Activated naive CD4-positive, alpha-beta T cell treated with anti-CD3 and anti-CD28 coated beads, Interleukin-2, amount 50 U/mL, for 24 hours (primary cell): ENCODE results near the gene GALNT9.
"Not testable (repeated sequence)": the region's sequence is repeated elsewhere in the genome, so short reads cannot be mapped to it uniquely, and the experiment has no call there.

Experiments
- H3K27ac Mint-ChIP-seq: one replicate; pipeline ENCODE4 v1.8.0; 2021; ENCODE audit warnings: mild to moderate bottlenecking, mixed read lengths
- H3K27me3 Mint-ChIP-seq: one replicate; pipeline ENCODE4 v1.8.0; 2021; ENCODE audit warnings: mixed read lengths
- H3K36me3 Mint-ChIP-seq: one replicate; pipeline ENCODE4 v1.8.0; 2021; ENCODE audit warnings: mixed read lengths
- H3K4me1 Mint-ChIP-seq: one replicate; pipeline ENCODE4 v1.8.0; 2021; ENCODE audit warnings: mixed read lengths
- H3K4me3 Mint-ChIP-seq: one replicate; pipeline ENCODE4 v1.8.0; 2021; ENCODE audit warnings: mild to moderate bottlenecking, mixed read lengths
- H3K9me3 Mint-ChIP-seq: one replicate; pipeline ENCODE4 v1.8.0; 2021; ENCODE audit warnings: mixed read lengths

The GALNT9 gene

DNA sequence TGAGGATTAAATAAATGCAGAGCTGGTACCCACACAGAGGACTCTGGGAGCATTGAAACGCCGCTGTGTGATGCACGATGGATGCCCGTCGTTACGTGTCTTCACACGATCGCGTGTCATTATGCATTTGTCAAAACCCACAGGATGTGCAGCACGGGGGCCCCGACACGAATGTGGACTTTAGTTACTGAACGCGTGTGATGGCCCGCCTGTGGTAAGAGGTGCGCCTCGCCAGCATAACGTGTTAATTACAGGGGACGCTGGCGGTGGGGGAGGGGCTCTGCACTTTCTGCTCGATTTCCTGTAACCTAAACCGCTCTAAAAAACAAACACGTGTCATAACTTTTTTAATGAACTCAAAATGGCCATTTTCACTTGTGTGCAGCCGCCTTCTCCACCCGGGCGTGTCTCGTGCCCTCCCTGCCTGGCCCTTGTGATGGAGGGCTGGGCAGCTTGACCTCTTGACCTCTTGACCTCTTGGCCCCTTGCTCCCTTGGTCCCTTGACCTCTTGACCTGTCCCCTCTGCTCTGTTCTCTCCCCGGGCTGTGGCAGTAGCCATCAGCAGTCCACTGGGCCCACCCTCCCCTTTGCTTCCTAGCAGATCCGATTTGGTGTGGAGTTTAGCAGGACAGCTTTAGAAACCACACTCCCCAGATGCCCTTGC lies 33.7 kb upstream of the GALNT9 start:
- Mint-ChIP-seq H3K27me3 (no peaks in the 10 kb centered on the region), H3K36me3 (no peaks in the 10 kb centered on the region), H3K27ac (no peak overlapping the region), H3K4me3 (no peak overlapping the region), H3K9me3 (no peaks in the 10 kb centered on the region), H3K4me1 (no peaks in the 10 kb centered on the region)

- Mint-ChIP-seq H3K4me3 (no peak overlapping the region), H3K9me3 (no peaks in the 10 kb centered on the region), H3K27ac (no peak overlapping the region), H3K36me3 (no peaks in the 10 kb centered on the region), H3K4me1 (no peaks in the 10 kb centered on the region), H3K27me3 (no peaks in the 10 kb centered on the region)
Measured at GRCh38 chr12:132360906-132361777, 31.8 kb upstream of the GALNT9 start.

DNA sequence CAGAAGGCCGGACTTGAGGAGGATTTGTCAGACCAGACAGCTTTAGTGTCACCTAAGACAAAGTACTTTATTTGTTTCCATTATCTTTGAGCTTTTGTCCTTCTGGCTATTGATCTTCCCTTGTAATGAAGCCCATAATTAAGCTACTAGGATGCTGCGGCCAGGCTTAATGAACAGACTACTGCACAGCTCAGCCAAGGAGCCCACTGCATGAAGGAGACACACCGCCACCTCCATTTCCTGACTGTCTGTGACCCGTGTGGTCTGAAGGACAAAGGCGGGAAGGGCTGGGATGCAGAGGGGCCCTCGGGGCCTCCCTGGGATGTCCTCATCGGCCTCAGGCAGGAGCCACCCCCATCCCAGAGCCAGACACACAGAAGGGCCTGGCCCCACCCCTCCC lies 31.0 kb upstream of the GALNT9 start:
- no peak overlapping the region for H3K4me3 Mint-ChIP-seq
- no peak overlapping the region for H3K27ac Mint-ChIP-seq
- H3K36me3 Mint-ChIP-seq: no peaks in the 10 kb centered on the region
- H3K4me1 Mint-ChIP-seq: no peaks in the 10 kb centered on the region
- H3K9me3 Mint-ChIP-seq: no peaks in the 10 kb centered on the region
- H3K27me3 Mint-ChIP-seq: no peaks in the 10 kb centered on the region

DNA sequence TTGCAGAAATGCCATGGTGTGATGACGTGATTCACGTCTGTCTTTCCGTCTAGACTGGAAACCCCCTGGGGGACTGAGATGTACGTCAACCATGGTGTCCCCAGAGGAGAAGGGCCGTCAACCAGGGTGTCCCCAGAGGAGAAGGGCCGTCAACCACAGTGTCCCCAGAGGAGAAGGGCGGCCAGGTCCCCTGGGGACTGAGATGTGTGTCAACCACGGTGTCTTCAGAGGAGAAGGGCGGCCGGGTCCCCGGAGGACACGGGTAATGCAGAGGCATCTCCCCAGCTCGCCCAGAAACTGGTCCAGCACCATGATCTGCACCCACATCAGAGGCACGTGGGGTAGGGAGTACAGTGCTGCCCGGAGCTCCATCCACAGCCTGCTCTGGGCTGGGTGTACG lies 30.6 kb upstream of the GALNT9 start:
- Mint-ChIP-seq H3K27me3 (no peaks in the 10 kb centered on the region), H3K4me1 (no peaks in the 10 kb centered on the region), H3K4me3 (no peak overlapping the region), H3K36me3 (no peaks in the 10 kb centered on the region), H3K27ac (no peak overlapping the region), H3K9me3 (no peaks in the 10 kb centered on the region)

- H3K4me1 Mint-ChIP-seq: no peaks in the 10 kb centered on the region
- H3K9me3 Mint-ChIP-seq: no peaks in the 10 kb centered on the region
- H3K27me3 Mint-ChIP-seq: no peaks in the 10 kb centered on the region
- H3K27ac Mint-ChIP-seq: no peak overlapping the region
- H3K36me3 Mint-ChIP-seq: no peaks in the 10 kb centered on the region
- H3K4me3 Mint-ChIP-seq: no peak overlapping the region
Measured at GRCh38 chr12:132359551-132359950, 30.2 kb upstream of the GALNT9 start.

GRCh38 chr12:132358241-132359225 lies 29.1 kb upstream of the GALNT9 start:
- H3K9me3 Mint-ChIP-seq, H3K36me3 Mint-ChIP-seq, H3K27ac Mint-ChIP-seq, H3K4me1 Mint-ChIP-seq, H3K27me3 Mint-ChIP-seq, H3K4me3 Mint-ChIP-seq: not testable (repeated sequence)

DNA sequence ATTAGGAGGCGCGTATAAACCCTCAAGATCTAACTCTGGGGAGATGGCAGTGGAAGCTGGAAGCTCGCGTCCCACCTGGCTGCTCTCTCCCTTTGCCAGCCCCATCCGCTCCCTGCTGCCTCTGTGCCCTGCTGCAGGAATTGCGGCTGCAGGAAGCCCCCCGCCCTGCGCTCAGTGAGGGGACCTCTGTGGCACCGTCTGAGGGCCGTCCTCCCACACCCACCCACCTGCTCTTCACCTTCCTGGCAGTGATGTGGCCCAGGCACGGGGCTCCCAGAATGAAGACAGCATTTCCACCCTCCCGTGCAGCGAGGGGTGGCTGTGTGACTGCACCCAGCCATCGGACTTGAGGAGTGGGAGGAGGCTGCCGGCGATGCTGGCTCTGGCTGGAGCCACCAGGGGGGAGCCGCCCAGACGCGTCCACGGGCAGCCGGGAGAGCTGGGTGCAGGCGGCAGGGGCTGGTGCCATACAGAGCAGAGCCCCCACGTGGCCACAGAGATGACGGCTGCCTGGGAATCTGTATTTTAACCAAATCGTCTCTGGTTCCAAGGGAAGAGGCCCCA lies 28.3 kb upstream of the GALNT9 start:
- H3K9me3 Mint-ChIP-seq: no peaks in the 10 kb centered on the region
- no peak overlapping the region for H3K27ac Mint-ChIP-seq
- H3K4me1 Mint-ChIP-seq: no peaks in the 10 kb centered on the region
- H3K27me3 Mint-ChIP-seq: no peaks in the 10 kb centered on the region
- H3K36me3 Mint-ChIP-seq: no peaks in the 10 kb centered on the region
- H3K4me3 Mint-ChIP-seq: no peak overlapping the region

GRCh38 chr12:132356691-132357622 lies 27.6 kb upstream of the GALNT9 start:
- Mint-ChIP-seq H3K9me3 (no peaks in the 10 kb centered on the region), H3K27ac (no peak overlapping the region), H3K4me3 (no peak overlapping the region), H3K4me1 (no peaks in the 10 kb centered on the region), H3K27me3 (peaks cover 2% of the 10 kb centered on the region), H3K36me3 (no peaks in the 10 kb centered on the region)

- Mint-ChIP-seq H3K27me3 (peaks cover 2% of the 10 kb centered on the region), H3K4me3 (no peak overlapping the region), H3K27ac (no peak overlapping the region), H3K36me3 (no peaks in the 10 kb centered on the region), H3K9me3 (no peaks in the 10 kb centered on the region), H3K4me1 (no peaks in the 10 kb centered on the region)
Measured at GRCh38 chr12:132355742-132356681, 26.6 kb upstream of the GALNT9 start.

DNA sequence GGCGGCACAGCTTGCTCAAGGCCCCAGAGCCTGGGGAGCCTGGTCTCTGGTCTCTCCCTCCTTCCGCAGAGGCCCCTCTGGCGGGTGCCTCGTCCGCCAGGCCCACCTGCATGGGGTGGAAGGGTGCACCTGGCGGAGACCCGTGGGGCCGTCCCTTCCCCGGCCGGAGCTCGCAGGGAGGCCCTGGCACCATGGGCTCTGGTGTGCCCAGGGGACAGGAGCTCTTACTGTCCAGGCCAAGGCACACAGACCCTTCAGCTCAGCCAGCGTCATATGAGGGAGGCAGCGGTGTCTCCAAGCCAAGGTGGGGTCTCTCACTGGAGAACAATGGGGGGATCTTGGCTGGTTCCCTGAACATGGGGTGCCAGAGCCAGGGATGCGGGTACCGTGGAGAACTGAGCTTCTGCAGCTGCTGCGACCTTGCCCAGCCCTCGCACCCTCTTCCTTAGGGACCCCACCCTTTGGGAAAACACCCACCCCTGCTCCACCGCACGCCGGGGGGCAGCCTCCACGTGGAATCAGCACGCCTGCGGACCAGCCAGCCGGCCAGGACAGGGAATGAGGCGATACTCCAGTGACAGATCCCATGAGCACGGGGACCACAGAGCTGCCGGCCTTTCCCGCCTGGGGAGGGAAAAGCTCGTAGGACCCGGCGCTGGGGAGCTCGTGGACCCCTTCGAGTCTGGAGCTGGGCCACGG lies 25.7 kb upstream of the GALNT9 start:
- H3K27ac Mint-ChIP-seq: no peak overlapping the region
- no peaks in the 10 kb centered on the region for H3K36me3 Mint-ChIP-seq
- H3K4me3 Mint-ChIP-seq: no peak overlapping the region
- H3K4me1 Mint-ChIP-seq: no peaks in the 10 kb centered on the region
- no peaks in the 10 kb centered on the region for H3K9me3 Mint-ChIP-seq
- H3K27me3 Mint-ChIP-seq: peaks cover 2% of the 10 kb centered on the region

DNA sequence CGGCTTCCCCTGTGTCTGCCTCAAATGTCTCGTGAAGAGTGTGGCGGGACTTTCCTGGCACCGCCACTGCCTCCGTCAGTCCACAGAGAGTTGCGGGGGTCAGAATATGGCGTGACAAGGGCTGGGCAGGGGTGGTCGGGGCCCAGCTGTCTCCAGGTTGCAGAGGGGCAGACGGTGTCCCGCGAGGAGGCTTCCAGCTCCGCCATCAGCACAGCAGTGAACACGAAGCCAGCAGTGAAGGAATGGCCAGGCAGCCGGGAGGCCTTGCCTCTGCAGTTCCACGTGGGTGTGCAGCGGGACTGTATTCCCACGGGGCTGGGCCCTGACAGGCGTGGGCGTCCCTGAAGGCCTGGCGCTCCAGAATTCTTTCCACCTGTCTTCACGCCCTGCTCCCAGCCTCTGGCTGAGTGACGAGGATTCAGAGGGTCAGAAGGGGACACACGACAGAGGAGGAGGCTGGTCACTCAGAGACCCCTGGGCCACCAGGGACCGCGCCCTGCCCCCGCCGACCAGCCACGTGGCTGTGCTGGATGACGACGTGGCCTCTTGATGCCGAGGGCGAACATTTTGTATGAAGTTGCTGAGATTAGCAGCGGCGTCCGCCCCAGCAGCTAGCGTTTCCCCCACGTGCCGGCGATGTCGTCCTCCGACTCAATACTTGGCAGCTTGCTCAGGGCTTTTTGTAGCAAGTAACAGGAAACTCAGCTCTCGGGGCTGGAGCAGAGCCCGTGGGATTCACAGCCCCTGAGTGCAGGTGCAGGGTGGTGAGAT lies 25.0 kb upstream of the GALNT9 start:
- Mint-ChIP-seq H3K9me3 (no peaks in the 10 kb centered on the region), H3K4me1 (no peaks in the 10 kb centered on the region), H3K36me3 (no peaks in the 10 kb centered on the region), H3K4me3 (no peak overlapping the region), H3K27me3 (peaks cover 2% of the 10 kb centered on the region), H3K27ac (no peak overlapping the region)

GRCh38 chr12:132353811-132354210 lies 24.4 kb upstream of the GALNT9 start:
- Mint-ChIP-seq H3K9me3 (no peaks in the 10 kb centered on the region), H3K36me3 (no peaks in the 10 kb centered on the region), H3K4me3 (no peak overlapping the region), H3K27me3 (peaks cover 2% of the 10 kb centered on the region), H3K4me1 (no peaks in the 10 kb centered on the region), H3K27ac (no peak overlapping the region)
